Non-pigmented ciliary epithelial cell (primary cell): ENCODE data around the gene ARMC5.
"Not testable (repeated sequence)": the region's sequence is repeated elsewhere in the genome, so short reads cannot be mapped to it uniquely, and the experiment has no call there.

Source experiments
- DNase-seq: peaks from one replicate; pipeline ENCODE4 v3.0.0-alpha.2; 2010; ENCODE audit warnings: low read depth

The ARMC5 gene

DNA sequence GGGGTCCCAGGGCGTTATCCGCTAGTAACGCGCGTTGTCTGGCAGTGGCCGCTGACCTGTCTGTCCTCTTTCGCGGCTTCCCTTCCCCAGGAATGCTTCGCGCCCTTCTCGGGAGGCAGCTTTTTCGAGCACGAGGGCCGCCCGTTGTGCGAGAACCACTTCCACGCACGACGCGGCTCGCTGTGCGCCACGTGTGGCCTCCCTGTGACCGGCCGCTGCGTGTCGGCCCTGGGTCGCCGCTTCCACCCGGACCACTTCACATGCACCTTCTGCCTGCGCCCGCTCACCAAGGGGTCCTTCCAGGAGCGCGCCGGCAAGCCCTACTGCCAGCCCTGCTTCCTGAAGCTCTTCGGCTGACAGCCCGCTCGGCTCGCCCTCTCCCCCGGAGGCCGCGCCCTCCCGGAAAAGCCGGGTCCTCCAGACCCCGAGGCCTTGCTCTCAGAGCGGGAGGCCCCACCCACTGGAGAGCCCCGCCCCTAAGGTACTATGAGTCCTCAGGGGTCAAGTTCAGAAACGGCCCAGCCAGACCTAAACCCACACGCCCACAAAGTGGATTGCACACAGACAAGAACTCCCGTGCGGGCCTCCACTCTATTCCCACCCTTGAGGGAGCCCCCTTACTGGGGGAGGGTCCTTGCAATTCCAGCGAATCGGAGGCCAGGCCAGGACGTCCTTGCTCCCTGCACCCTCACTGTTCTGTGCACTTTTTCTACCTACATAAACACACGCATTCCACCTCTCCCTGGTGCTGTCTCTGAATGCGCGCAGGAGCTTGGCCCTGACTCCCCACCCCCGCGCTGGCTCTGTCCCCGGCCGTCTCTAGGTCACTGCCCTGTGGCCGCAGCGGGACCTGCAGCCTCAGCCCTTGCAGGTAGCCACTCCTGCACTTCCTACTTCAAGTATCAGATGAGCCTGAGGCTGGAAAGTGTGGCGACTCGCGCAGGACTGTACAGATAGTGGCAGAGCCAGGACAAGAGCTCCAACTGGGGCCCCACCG lies 18.2 kb downstream of the ARMC5 start:
- no peak for DNase-seq

DNA sequence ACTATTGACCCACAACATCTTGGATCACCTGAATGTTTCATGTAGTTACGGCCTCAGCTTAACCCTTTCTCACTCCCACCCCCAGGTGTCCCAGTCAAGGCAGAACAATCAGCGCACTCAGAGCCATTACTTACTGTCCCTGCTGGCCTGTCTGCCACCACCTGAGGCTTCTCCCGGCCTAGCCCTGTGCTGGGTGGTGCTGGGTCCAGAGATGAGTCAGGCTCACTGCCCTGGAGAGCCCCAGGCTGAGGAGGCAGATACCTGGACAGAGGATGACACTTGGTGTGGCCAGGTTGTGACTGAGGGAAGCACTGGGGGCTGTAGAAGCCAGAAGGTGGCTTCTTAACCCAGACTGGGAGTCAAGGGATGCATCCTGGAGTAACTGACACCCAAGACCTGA lies 19.7 kb downstream of the ARMC5 start:
- DNase-seq = no peak

DNA sequence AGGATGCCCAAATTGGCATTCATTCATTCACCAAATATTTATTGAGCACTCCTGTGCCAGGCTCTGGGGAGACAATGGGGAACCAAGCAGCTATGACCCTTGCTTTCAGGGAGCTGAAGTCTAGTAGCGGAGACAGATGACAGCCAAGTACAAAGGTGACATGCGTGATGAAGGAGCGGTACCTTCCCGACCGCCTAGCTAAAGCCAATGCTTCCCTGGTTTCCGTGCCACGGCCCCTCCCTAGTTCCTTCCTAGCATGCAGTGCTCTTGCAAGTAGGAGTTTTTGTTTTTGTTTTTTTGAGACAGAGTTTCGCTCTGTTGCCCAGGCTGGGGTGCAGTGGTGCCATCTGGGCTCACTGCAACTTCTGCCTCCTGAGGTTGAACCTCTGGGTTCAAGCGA lies 20.4 kb downstream of the ARMC5 start:
- DNase-seq = no peak

DNA sequence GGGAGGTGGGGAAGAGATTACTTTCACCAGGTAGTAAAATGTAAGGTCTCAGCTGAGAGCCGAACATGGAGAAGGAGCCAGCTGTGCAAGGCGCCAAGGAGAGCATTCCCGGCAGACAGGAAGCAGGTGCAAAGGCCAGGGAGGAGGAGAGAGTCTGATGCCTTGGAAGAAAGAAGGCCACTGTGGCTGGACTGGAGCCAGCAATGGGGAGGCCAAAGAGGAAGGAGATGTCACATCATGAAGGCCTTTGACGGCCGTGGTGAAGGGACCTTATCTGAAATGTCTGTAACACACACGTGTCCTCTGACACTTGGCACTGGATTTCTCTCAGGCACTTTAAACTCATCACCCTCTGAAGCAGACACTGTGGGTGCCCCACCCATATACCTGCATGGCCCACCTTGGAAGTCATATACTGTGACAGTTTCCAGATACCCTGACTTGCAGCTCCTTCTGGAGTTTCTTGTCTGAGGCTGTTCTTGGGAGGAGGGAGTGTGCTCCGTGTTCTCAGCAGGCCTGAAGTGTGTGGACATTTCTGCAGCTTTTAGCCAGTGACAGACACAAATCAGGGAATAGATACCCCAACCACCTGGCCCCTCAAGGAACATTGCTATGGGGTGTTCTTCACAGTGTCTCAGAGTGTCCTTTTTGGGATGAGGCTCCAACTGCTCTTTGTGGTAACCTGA lies 21.7 kb downstream of the ARMC5 start:
- DNase-seq = no peak

DNA sequence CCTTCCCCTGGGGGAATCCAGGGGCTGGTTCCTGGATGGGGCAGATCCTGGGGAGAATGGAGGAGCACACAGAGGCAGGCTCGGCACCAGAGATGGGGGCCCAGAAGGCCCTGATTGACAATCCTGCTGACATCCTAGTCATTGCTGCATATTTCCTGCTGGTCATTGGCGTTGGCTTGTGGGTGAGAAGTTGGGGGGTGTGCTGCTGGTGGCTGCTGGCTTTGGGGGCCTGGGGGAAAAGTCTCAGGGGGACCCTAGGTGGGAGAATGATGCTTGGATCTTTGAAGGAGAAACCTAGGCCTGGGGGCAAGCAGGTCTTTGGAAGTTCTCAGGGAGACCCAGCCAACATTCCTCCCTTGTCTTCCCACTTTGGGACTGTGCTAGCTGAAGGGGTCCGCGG lies 23.8 kb downstream of the ARMC5 start, which contains the start of gene SLC5A2:
TSS of gene SLC5A2 (plus strand) at position 43 of the 400 bp plus-strand sequence. CDS start at position 57, 14 bp downstream.
- no peak for DNase-seq

DNA sequence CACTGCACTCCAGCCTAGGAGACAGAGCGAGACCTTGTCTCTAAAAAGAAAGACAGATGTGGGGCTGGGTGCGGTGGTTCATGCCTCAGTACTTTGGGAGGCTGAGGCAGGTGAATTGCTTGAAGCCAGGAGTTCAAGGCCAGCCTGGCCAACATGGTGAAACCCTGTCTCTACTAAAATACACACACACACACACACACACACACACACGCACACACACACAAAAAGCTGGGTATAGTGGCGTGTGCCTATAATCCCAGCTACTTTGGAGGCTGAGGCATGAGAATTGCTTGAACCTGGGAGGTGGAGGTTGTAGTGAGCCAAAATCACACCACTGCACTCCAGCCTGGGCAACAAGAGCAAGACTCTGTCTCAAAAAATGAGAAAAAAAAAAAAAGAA lies 24.7 kb downstream of the ARMC5 start:
- not testable (repeated sequence) for DNase-seq

DNA sequence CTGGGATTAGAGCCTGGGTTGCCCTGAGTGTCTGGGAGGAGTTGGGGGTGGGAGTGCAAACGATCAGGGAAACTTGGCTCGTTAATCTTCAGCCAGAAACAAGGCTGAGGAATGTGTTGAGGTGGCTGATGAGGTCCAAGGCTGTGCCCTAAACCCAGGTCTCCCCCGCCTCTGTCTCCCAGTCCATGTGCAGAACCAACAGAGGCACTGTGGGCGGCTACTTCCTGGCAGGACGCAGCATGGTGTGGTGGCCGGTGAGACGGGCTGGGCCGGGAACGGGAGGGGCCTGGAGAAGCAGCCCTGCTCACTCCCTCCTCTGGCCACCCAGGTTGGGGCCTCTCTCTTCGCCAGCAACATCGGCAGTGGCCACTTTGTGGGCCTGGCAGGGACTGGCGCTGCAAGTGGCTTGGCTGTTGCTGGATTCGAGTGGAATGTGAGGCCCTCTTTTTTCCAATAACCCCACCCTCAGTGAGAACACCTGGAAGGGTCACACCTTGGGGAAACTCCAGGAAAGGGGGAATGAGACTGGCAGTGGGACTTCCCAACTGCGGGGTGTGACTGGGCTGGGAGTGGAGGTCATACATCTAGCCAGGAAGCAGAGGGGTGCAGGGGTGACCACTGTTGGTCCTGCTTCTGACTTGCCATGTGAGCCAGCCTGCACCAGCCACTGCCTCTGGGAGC lies 25.3 kb downstream of the ARMC5 start:
- no peak for DNase-seq

DNA sequence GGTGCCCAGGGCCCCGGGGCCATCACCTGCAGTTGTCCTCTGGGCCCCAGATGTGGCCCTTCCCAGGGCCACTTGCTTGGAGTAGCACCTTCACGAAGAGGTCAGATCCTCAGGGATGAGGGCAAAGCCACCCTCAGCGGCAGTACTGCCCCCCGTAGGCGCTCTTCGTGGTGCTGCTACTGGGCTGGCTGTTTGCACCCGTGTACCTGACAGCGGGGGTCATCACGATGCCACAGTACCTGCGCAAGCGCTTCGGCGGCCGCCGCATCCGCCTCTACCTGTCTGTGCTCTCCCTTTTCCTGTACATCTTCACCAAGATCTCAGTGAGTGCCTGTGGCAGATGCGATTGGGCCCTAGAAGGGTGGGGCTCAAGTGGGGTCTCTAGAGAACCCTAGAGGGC lies 26.3 kb downstream of the ARMC5 start:
- no peak for DNase-seq

DNA sequence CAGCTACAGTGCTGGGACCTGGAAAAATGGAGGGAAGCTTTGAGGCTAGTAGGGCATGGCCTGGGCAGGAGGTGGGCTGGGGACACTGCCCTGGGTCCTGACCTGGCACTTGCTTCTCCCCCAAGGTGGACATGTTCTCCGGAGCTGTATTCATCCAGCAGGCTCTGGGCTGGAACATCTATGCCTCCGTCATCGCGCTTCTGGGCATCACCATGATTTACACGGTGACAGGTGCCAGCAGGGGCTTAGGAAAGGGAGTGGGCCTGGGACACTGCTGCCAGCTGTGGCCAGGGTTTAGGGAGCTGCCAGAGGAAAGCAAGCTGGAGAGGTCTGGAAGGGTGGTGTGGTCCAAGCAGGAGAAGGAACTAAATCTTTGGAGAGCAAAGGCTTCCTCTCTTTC lies 26.7 kb downstream of the ARMC5 start:
- no peak for DNase-seq

DNA sequence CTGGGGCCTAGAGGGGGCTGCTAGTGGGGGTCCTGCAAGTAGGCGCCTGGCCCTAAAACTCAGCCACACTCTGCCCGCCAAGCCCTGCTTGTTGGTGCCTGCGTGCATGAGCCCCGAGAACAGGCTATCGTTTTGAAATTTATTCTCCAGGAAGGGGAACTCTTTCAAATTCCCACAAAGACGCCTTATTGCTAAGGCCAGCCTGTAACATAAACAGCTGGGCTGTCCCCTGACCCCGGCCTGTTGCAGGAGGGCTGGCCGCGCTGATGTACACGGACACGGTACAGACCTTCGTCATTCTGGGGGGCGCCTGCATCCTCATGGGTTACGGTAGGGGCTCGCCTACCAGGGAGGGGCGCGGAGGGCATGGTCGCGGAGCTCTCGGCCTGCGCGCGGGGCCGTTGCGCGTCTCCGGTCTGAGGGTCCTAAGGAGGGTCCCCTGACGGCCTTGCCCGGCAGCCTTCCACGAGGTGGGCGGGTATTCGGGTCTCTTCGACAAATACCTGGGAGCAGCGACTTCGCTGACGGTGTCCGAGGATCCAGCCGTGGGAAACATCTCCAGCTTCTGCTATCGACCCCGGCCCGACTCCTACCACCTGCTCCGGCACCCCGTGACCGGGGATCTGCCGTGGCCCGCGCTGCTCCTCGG lies 27.9 kb downstream of the ARMC5 start:
- no peak for DNase-seq

DNA sequence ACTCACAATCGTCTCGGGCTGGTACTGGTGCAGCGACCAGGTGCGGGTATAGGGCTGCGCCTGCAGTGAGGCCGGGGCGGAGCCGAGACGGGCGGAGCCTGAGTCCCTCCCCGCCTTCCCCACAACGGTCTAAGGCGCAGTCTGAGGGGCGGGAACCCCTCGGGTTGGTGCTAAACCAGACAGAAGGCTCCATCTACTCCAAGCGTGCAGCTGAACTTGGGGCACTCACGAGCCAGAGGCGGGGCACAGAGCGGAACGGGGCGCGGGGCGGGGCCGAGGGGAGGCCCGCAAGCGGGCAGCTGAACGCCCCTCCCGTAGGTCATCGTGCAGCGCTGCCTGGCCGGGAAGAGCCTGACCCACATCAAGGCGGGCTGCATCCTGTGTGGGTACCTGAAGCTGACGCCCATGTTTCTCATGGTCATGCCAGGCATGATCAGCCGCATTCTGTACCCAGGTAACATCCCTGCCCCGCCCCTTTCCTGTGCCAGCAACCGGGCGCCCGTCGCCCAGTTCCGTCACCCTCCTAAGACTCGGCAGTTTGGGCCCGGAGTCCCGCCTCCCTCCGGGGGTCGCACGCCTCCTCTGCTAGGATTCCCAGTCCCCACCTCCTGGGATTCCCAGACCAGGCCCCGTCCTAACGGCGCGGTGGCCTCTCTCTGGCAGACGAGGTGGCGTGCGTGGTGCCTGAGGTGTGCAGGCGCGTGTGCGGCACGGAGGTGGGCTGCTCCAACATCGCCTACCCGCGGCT lies 28.6 kb downstream of the ARMC5 start:
- no peak for DNase-seq

DNA sequence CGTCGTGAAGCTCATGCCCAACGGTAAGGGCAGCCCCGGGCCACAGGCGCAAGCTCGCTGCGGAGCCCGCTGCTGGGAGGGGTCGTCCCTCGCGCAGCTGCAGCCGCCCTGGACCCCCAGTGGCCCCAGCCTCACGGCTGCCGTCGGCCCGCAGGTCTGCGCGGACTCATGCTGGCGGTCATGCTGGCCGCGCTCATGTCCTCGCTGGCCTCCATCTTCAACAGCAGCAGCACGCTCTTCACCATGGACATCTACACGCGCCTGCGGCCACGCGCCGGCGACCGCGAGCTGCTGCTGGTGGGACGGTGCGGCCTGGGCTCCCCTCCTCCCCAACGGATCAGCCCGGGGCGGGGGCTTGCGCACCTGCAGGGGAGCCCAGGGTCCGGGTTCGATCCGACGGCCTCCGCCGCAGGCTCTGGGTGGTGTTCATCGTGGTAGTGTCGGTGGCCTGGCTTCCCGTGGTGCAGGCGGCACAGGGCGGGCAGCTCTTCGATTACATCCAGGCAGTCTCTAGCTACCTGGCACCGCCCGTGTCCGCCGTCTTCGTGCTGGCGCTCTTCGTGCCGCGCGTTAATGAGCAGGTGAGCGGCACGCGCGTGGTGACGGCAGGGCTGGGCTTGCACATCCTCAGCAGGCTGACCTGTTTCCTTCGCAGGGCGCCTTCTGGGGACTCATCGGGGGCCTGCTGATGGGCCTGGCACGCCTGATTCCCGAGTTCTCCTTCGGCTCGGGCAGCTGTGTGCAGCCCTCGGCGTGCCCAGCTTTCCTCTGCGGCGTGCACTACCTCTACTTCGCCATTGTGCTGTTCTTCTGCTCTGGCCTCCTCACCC lies 29.4 kb downstream of the ARMC5 start:
- no peak for DNase-seq

DNA sequence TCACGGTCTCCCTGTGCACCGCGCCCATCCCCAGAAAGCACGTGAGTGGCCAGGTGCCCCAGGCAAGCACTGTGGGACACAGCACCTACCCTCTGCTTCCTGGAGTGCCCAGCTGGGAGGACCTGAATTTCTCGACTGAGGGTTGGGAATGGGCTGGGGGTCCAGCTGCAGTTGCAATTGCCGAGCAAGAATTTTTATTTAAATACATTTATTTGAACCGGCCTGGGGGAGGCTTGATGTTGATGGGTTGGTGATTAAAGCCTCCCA lies 29.9 kb downstream of the ARMC5 start:
- DNase-seq = no peak

DNA sequence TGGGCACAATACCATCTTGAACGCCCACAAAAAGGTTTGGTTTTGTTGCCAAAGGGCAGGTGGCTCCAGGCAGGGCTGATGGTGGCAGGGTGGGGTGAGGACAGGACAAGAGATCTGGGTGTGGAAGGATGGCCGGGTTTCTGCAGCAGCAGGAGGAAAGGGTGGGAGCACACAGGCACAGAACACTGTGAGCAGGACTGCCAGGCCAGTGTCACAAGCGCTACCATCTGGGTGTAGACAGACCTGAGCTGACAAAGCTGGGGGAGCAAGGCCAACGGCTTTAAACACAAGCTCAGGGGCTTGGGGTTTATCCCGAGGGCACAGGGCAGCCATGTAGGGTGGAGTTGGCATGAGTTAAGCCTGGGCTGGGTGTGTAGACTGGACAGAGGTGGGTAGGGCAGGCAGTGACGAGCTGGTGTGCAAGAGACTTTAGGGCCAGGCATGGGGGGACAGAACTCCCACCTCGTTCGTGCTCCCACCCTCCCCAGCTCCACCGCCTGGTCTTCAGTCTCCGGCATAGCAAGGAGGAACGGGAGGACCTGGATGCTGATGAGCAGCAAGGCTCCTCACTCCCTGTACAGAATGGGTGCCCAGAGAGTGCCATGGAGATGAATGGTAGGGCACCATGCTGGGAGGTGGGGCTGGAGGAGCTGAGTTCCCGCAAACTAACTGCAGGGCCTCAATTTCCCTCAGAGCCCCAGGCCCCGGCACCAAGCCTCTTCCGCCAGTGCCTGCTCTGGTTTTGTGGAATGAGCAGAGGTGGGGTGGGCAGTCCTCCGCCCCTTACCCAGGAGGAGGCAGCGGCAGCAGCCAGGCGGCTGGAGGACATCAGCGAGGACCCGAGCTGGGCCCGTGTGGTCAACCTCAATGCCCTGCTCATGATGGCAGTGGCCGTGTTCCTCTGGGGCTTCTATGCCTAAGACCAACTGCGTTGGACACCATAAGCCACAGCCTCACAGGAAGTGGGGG lies 30.6 kb downstream of the ARMC5 start:
- no peak for DNase-seq

DNA sequence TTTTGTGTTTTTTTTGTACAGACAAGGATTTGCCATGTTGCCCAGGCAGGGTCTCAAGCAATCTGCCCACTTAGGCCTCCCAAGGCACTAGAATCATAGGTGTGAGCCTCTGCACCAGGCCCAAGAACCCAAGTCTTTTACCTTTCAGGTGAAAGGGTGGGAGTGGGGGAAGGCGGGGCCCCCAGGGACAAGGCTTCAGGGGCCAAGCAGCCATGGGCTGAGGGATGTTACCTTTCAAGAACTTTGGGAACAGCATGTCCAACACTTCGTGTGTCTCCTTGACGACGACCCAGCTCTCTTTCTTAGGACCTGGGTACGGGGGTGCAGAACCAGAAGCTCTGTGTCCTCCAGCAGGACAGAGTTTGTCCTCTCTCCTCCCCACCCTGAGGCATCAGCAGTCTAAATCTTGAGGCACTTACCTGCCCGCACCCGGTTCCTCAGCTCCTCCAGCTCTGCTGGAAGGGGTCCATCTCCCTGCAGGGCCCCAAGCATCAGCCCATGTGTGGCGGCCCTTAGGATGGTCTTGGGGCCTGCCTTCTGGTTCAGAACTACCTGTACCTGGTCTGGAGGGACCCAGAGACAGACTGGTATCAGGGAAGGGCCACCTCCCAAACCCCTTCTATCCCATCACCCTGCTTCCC lies 32.6 kb downstream of the ARMC5 start:
- DNase-seq = no peak

DNA sequence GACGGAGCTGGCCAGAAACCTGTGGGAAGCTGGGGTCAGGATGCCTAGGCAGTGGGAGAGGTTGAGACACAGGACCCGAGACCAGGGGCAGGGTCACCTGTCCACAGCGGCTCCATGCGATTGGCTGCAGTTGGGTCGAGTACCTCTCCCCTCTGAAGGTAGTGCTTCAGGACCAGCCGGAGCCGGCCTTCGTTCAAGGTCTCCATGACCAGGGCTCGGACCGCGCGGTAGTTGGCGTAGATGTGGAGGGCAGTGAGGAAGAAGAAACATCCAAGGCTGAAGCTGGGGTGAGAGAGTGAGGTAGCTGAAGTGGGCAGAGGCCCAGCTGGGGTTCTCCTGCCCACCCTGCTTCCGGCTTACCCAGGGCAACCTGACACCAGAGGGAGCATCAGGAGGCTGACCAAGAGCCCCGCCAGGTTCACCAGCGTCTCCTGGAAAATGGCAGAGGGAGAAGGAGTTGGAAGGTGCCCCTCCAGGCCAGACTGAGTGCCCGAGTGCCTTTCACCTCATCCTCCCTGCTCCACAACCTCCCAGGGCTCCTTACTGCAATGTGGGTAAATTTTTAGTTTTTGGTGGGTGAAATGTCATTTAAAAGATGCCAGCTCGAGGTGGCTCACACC lies 34.3 kb downstream of the ARMC5 start:
- DNase-seq = no peak

DNA sequence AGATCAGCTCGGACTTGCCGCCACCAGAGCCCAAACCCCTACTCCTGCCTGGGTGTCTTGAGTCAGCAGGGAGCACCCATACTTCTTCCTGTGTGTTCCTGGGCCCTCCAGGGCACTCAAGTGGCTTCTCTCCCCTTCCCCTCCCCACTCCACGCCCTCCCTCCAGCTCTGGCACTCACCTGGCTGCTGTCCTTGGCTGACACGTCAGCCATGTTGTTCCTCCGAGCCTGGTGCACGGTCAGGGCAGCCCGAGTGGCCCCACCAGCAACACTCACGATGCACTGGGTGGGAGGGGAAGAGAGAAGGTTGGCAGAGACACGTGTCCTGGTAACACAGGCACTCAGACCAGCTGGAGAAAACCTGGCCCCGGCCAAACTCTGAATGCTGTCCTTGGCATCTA lies 37.4 kb downstream of the ARMC5 start:
- no peak for DNase-seq

DNA sequence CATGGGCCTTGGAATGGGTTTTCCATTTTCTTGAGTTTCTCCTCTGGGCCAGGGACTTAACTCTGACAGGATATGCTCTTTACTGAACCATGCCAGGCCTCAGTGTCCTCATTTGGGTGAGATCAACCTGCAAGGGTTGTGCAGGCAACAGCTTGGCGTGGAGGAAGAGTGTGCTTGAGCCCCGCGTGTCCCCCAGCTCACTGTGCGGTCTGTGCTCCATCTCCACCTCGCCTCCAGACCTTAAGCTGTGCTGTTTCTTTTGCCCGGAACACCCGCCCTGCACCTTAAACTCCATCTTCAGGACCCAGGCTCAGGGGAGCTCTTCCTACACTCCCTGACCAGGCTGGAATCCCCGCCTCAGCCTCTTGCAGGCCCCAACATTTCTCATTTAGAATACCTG lies 39.2 kb downstream of the ARMC5 start:
- no peak for DNase-seq

DNA sequence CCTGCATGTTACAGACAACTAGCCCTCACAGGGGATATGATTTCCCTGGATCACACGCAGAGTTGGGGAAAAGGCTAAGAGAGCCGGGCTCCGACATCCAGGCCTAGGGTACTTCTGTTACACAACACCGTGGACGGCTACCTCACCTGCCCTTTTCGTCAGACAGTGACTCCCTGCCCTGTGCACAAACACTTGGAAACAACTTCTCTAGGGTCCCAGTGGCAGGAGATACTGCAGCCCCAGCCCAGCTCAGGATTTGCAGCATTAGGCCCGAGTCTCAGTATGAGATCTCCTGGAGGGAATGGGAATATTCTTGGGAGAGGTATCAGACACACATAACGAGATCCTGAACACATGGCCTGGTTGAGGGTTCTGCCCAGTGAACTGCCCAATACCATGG lies 40.6 kb downstream of the ARMC5 start:
- no peak for DNase-seq
